Activated CD8-positive, alpha-beta memory T cell treated with anti-CD3 and anti-CD28 coated beads, Interleukin-2, amount 50 U/mL, for 4 hours (primary cell): ENCODE measurements around the gene DLGAP4.

Experiments used
- DNase-seq: peaks from one replicate; pipeline ENCODE4 v3.0.0-alpha.2; 2020

The DLGAP4 gene

GRCh38 chr20:36305602-36306551 lies at the start of gene DLGAP4:
Gene DLGAP4, plus strand, starts transcription at chr20:36306339. Its CDS starts 125,379 bp downstream, at chr20:36431718.
- no peak for DNase-seq

- no peak for DNase-seq
Measured at GRCh38 chr20:36259177-36260061, 46.7 kb upstream of the DLGAP4 start.

- no peak for DNase-seq
Measured at GRCh38 chr20:36260316-36260715, 45.8 kb upstream of the DLGAP4 start.

GRCh38 chr20:36261389-36262105 lies 44.6 kb upstream of the DLGAP4 start:
- no peak for DNase-seq

GRCh38 chr20:36262440-36262839 lies 43.7 kb upstream of the DLGAP4 start:
- no peak for DNase-seq

- DNase-seq = no peak
Measured at GRCh38 chr20:36264426-36265246, 41.5 kb upstream of the DLGAP4 start.

GRCh38 chr20:36266189-36266588 lies 40.0 kb upstream of the DLGAP4 start:
- no peak for DNase-seq

GRCh38 chr20:36267605-36268381 lies 38.3 kb upstream of the DLGAP4 start:
- DNase-seq = no peak

GRCh38 chr20:36268440-36269342 lies 37.4 kb upstream of the DLGAP4 start:
- no peak for DNase-seq

GRCh38 chr20:36269507-36269906 lies 36.6 kb upstream of the DLGAP4 start:
- no peak for DNase-seq

GRCh38 chr20:36270744-36271638 lies 35.1 kb upstream of the DLGAP4 start:
- DNase-seq = no peak

GRCh38 chr20:36271639-36272546 lies 34.2 kb upstream of the DLGAP4 start:
- no peak for DNase-seq

GRCh38 chr20:36272547-36273220 lies 33.5 kb upstream of the DLGAP4 start:
- no peak for DNase-seq

GRCh38 chr20:36273414-36274180 lies 32.5 kb upstream of the DLGAP4 start:
- DNase-seq = no peak

GRCh38 chr20:36274181-36274841 lies 31.8 kb upstream of the DLGAP4 start:
- no peak for DNase-seq

GRCh38 chr20:36275011-36275410 lies 31.1 kb upstream of the DLGAP4 start:
- no peak for DNase-seq
